Testis (tissue), 3 donors: ENCODE data around the gene PLBD1. TPM values are rescaled to one million over a fixed set of nuclear protein-coding genes. Genes with fewer than 3 reads are reported as not detected.
A peak's percentile ranks its signal among the peaks of the same experiment; 100 is the strongest.

Experiments
- DNase-seq: peaks from one replicate; pipeline ENCODE4 v3.0.0-alpha.2; 2019
- H3K27ac ChIP-seq, 2 donors: fragments of 200-600 bp; sonication (generic); one replicate each; pipeline ENCODE4 v1.5.1; 2019
- H3K27me3 ChIP-seq: fragments of 200-600 bp; sonication (generic); one replicate; pipeline ENCODE4 v1.5.1; 2019
- H3K36me3 ChIP-seq: fragments of 200-600 bp; sonication (generic); one replicate; pipeline ENCODE4 v1.5.1; 2017; ENCODE audit warnings: low read depth; ENCODE audit errors: missing control alignments
- H3K4me1 ChIP-seq: fragments of 200-600 bp; sonication (generic); one replicate; pipeline ENCODE4 v1.5.1; 2019
- H3K4me3 ChIP-seq, 2 donors: fragments of 200-600 bp; sonication (generic); one replicate each; pipeline ENCODE4 v1.5.1; 2017 to 2019
- H3K9me3 ChIP-seq: fragments of 200-600 bp; sonication (generic); one replicate; pipeline ENCODE4 v1.5.1; 2017
- CTCF ChIP-seq, 3 experiments: fragments of 450-650 bp in 2 of 3; fragments of 200-600 bp in 1 of 3; sonication (generic) in 1 of 3; IDR thresholded peaks; one replicate each; pipeline ENCODE4 v1.5.1; 2016 to 2019; ENCODE audit warnings: antibody characterized with exemption in 3 of 3, mild to moderate bottlenecking in 2 of 3, moderate library complexity in 1 of 3
- POLR2A ChIP-seq: fragments of 450-650 bp; IDR thresholded peaks from one replicate; pipeline ENCODE4 v1.6.1; 2017; ENCODE audit warnings: antibody characterized with exemption, mild to moderate bottlenecking, moderate library complexity
- WGBS, 2 donors: methylation state at CpG; one replicate each; pipeline ENCODE4 v1.1.5; 2018; 5-methylcytosine and 5-hydroxymethylcytosine counted together
- intact Hi-C: fragments of 100-400 bp; cut with DNase I; formaldehyde crosslinking; loops from one replicate; pipeline ENCODE4 v1.15.1; 2023; ENCODE audit warnings: low total_unique reads
- polyA plus RNA-seq: library from polyadenylated mRNA; stranded (reverse); fragments of 350-450 nt; fragmentation: Illumina TruSeq; extraction: RNeasy Lipid Tissue Mini Kit (QIAGEN cat#74804); gene quantifications from one replicate; pipeline ENCODE4 v1.2.3, GENCODE V29; 2014; ENCODE audit warnings: low read depth, low replicate concordance; ENCODE audit not compliant: insufficient read depth
- small RNA-seq, 2 donors: library from RNA; depleted of rRNA; stranded (forward); fragments of <200 nt; gene quantifications; one replicate each; pipeline ENCODE3, GENCODE V24; 2016
- total RNA-seq, 2 donors: library from RNA; depleted of rRNA; stranded (reverse); fragments of >200 nt; gene quantifications; one replicate each; pipeline ENCODE4 v1.2.3, GENCODE V29; 2016

The PLBD1 gene
- total and polyA plus RNA-seq, 3 donors from 2014 or later = 9.3 to 18.5 (median 10.7) TPM

GRCh38 chr12:14471497-14471896 lies 96.2 kb downstream of the PLBD1 start:
- intact Hi-C loops = no loop called here
- Histone ChIP-seq H3K9me3 (no peaks in the 10 kb centered on the region), H3K36me3 (no peaks in the 10 kb centered on the region), H3K4me3 (no peak overlapping the region), H3K27me3 (no peaks in the 10 kb centered on the region), H3K4me1 (no peaks in the 10 kb centered on the region), H3K27ac (no peak overlapping the region)
- TF ChIP-seq POLR2A (no peak), CTCF (IDR thresholded peaks at IDR 0.05) (no peak)
- 100% methylated on average over 1 of the region's 1 CpG for WGBS, 2 donors
- DNase-seq = no peak

- no peak for TF ChIP-seq POLR2A
- no peak for TF ChIP-seq CTCF (IDR thresholded peaks at IDR 0.05)
- Histone ChIP-seq H3K9me3 (no peaks in the 10 kb centered on the region), H3K36me3 (no peaks in the 10 kb centered on the region), H3K27ac (no peak overlapping the region), H3K4me3 (no peak overlapping the region), H3K4me1 (no peaks in the 10 kb centered on the region), H3K27me3 (no peaks in the 10 kb centered on the region)
- DNase-seq = no peak
- intact Hi-C loops = no loop called here
- 92 to 95% methylated on average over 5 of the region's 5 CpGs for WGBS, 2 donors
Observed at GRCh38 chr12:14460212-14460841, 107.4 kb downstream of the PLBD1 start.

- H3K4me3 ChIP-seq = no peak overlapping the region
- H3K27ac ChIP-seq = no peak overlapping the region
- no peaks in the 10 kb centered on the region for H3K36me3 ChIP-seq
- DNase-seq = peak; percentile 38
- H3K4me1 ChIP-seq = no peaks in the 10 kb centered on the region
- no peaks in the 10 kb centered on the region for H3K27me3 ChIP-seq
- H3K9me3 ChIP-seq = no peaks in the 10 kb centered on the region
- WGBS, 2 donors = 75 to 79% methylated on average over 2 of the region's 2 CpGs
- no peak for TF ChIP-seq POLR2A
- peak; percentile 33 to 63 (median 38) for TF ChIP-seq CTCF (IDR thresholded peaks at IDR 0.05)
- intact Hi-C loops = no loop called here
Observed at GRCh38 chr12:14454098-14454907, 113.4 kb downstream of the PLBD1 start.

Small RNA genes within 50 kb of the gene (small RNA-seq; reads per million reads assigned to genes)
- gene RN7SKP134 = 0 to 0.09 reads per million in 2 donors

Other genes starting within 250 kb of the PLBD1 start
- 10 to 100 TPM; 77.1 to 84.6 TPM for gene ATF7IP, start 202.2 kb downstream of the PLBD1 start, total RNA-seq
- 71.0 TPM for gene ATF7IP, start 202.2 kb downstream of the PLBD1 start, polyA plus RNA-seq
- under 1 TPM; 0.12 to 0.39 TPM for gene GUCY2C, start 128.7 kb upstream of the PLBD1 start, total RNA-seq
- gene GUCY2C, start 128.7 kb upstream of the PLBD1 start, polyA plus RNA-seq = 0.15 TPM
- gene WBP11, start 235.6 kb upstream of the PLBD1 start, total RNA-seq = 10 to 100 TPM; 37.8 to 41.7 TPM
- gene WBP11, start 235.6 kb upstream of the PLBD1 start, polyA plus RNA-seq = 117 TPM
- gene C12orf60, start 235.8 kb upstream of the PLBD1 start, total RNA-seq = 10 to 100 TPM in 1 of 2 donors, 1 to 10 TPM in 1; 5.3 to 11.7 TPM
- gene C12orf60, start 235.8 kb upstream of the PLBD1 start, polyA plus RNA-seq = 20.6 TPM
- gene SMCO3, start 246.3 kb upstream of the PLBD1 start, total RNA-seq = under 1 TPM in 1 of 2 donors, not detected in 1; 0.39 TPM
- 0.20 TPM for gene SMCO3, start 246.3 kb upstream of the PLBD1 start, polyA plus RNA-seq